GM10847 (cell line): Measurements from ENCODE around the gene CNPY4.

Experiments
- POLR2A ChIP-seq: IDR thresholded peaks from 2 replicates; pipeline ENCODE4 v1.6.1; 2011; ENCODE audit not compliant: insufficient read length; ENCODE audit errors: extremely low read depth

Gene CNPY4

DNA sequence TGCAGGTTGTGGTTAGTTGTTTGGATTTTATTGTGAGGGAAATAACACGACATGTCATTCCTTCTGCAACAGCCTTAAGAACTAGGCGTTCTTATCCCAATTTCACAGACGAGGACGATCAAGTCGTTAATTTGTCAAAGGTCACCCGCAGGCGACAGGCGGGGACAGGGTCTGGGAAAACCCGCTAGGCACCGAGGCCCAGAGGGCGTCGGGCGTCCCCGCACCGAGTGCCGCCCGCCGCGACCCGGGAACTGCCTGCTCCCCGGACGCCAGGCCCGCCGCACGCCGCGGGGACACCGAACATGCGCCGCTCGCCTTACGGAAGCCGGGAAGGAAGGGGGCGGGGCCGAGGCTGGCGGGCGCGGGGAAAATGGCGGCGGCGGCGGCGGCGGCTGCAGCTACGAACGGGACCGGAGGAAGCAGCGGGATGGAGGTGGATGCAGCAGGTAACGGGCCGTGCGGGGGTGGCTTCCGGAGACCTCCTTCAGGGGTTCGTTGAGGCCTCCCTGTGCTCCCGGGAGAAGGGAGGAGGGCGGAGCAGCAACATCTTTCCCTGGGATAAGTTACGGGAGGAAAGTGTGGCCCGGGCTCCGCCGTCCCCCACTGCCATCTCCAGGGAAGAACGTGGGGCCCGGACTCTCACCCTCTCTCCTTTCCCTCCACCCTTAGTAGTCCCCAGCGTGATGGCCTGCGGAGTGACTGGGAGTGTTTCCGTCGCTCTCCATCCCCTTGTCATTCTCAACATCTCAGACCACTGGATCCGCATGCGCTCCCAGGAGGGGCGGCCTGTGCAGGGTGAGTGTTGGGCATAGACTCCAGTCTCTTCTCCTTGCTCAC lies 30.6 kb upstream of the CNPY4 start, which contains the start of gene COPS6:
COPS6 (plus strand) TSS at position 349 of the 837 bp plus-strand sequence; CDS start at position 371, 22 bp downstream.
- peak; percentile 96 for TF ChIP-seq POLR2A

DNA sequence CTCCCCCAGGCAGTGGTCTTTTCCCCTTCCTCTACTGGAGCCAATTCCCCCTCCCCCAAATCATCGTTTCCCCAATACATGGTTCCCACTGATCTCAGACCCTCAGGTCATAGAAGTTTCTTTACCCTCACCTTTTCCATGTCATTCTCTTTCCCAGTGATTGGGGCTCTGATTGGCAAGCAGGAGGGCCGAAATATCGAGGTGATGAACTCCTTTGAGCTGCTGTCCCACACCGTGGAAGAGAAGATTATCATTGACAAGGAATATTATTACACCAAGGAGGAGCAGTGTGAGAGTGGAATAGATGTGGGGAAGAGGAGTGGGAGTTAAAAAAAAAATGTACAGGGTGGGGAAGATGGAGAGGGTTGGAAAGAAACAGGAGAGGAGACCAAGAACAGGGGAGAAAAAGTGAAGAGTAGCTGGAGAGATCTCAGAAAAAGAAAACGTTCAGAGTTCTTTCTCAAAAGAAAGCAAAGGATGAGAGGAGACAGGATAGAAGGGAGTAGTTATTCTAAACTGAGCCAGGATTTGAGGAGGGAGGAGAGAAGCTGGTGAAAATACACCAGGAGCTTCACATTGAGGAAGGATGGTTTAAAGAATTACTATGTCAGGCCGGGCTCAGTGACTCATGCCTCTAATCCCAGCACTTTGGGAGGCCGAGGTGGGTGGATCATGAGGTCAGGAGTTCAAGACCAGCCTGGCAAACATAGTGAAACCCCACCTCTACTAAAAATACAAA lies 29.8 kb upstream of the CNPY4 start:
- no peak for TF ChIP-seq POLR2A

DNA sequence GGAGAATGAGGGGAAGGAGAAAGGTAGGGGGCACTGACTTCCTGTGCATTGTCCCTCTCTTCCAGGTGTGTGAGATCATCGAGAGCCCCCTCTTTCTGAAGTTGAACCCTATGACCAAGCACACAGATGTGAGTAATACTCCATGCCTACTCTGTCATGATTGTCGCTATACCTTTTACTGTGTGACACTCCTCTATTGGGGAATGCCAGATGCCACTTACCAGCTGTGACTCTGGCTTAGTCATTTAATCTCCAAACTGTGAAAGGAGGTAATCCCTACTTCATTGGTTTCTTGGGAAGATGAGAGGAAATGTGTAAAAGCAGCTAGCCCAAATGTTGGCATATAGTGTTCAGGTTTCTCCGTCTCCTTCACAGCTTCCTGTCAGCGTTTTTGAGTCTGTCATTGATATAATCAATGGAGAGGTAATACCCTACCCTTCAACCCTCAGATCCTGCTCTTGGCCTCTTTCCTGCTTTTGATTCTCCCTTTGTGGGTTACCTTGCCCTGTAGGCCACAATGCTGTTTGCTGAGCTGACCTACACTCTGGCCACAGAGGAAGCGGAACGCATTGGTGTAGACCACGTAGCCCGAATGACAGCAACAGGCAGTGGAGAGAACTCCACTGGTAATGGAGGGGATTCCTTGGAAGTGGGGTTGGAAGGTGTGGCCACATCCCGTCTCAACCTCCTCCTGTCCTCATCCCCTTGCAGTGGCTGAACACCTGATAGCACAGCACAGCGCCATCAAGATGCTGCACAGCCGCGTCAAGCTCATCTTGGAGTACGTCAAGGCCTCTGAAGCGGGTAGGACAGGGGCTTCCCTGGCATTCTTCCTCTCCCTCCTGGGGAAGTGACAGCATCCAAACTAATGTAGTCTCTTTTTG lies 28.7 kb upstream of the CNPY4 start:
- TF ChIP-seq POLR2A = no peak

DNA sequence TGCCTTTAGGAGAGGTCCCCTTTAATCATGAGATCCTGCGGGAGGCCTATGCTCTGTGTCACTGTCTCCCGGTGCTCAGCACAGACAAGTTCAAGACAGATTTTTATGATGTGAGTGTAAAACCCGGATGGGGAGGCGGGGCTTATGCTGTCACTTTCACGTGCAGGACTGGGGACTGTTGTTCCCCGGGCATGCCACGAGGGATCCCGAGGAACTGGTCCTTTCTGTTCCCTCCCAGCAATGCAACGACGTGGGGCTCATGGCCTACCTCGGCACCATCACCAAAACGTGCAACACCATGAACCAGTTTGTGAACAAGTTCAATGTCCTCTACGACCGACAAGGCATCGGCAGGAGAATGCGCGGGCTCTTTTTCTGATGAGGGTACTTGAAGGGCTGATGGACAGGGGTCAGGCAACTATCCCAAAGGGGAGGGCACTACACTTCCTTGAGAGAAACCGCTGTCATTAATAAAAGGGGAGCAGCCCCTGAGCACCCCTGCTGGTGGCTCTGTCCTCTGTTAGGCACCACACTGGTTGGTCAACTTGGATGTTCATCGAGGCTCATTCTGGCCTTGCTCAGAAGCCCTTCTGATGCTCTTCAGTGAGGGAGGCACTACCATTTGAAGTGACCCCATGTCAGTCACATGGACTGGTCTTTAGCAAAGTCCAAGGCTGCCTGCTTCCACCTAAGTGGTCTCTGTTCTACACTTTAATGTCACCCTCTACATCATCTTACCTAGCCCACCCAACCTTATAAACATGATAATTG lies 27.8 kb upstream of the CNPY4 start:
- TF ChIP-seq POLR2A = no peak

DNA sequence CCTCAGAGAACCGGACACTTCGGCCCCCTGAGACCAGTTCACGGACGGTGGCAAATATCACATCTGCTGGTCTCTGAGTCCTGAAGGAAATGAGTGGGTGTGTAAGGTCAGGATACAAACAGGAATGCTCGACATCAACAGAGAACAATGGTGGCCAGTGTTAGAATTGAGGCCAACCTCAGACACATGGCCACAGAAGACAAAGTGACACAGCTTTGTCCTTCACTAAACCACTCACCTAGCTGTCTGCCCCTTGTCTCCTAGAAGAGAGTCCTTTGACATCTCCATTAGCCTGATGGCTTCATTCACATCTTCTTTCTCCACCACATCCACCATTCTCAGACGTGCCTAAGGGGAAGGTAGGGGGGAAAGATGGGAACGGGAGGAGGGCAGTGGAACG lies 26.4 kb upstream of the CNPY4 start:
- TF ChIP-seq POLR2A = no peak

DNA sequence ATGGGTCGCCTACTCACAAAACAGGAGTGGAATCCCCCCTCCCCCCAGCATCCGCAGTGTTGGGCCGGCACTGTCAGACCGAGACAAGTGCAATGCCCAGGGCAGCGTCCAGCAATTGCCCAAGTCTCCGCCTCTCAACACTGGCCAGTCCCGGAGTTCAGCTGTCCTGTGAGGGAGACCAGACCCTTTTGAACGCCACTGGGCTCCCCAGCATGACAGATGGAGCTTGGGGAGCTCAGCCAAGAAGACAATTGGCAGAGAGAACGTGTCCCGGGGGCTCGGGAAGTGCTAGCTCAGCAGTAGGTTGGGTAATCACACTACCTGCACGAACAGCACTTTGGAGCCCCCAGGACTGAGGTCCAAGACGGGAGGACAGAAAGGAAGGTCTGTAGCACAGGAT lies 25.9 kb upstream of the CNPY4 start:
- TF ChIP-seq POLR2A = no peak

DNA sequence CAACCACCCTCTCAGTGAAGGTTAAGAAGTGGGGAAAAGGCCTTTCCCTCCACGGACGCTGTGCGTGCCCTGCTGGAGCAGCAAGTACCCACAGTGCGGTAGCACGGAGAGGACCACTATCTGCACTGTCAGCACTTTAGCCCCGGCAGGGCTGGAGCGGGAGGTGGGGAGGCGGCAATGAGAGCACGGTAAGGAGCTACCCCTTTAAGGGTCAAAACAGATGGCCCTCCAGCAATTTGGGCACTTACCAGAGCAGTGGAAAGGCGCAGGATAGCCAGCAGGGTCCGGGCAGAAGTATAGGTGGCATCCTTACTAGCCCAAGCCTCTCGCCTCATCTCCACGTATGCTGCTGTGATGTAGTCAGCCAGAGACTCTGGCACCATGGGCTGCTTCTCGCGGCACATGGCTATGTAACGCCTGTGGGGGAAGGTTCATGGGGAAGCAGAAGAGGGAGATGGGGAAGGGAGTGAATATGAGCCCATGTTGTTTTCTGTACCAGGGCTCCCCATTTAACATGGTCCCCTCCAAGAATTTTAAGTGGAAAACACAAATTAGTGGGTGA lies 25.4 kb upstream of the CNPY4 start:
- no peak for TF ChIP-seq POLR2A

DNA sequence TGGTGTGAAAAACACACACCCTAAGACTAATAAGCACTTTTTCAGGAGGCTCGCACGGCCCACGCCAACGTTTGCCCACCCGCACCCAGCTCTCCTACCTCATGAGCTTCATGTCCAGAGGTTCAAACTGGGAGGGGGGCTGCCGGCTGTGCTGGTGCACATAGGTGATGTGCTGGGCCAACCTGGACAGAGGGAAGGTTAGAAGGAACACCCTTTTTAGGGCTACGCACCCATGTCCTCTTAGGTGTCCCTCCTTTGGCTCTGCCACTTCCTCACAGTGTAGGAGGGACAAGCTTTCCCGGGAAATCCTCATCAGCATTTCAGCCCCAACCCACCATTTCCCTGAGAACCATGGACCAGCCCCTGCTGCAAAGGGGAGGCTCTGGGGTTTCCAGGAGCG lies 24.1 kb upstream of the CNPY4 start:
- no peak for TF ChIP-seq POLR2A

DNA sequence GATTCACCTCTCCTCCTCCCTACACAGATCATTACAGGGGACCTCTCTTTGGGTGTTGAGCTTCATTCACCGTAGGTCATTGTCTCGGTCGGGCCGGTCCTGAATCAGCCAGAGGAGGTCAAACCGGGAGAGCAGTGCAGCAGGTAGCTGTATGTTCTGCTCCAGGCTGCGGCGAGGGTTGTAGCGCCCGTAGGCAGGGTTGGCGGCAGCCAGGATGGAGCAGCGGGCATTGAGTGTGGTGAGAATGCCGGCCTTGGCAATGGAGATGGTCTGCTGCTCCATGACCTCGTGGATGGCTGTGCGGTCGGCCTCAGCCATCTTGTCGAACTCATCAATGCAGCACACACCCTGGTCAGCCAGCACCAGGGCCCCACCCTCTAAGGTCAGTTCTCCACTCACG lies 23.7 kb upstream of the CNPY4 start:
- TF ChIP-seq POLR2A = no peak

DNA sequence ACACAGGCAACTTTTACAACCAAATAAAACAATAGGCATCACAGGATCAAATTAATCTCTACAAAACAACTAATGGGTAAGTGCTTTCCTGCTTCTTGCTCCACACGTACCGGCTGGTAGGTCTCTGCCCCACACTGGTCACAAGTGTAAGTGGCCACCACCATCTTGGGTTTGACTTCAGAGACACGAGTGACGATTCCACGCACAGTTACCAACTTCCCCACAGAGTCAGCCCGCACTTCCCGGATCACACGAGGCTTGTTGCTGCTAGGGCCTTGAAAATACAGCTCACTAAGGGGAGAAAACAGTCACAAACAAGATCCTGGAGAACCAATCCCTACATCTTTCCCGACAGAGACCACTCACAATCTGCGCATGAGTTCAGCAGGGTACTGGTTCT lies 20.5 kb upstream of the CNPY4 start:
- no peak for TF ChIP-seq POLR2A

DNA sequence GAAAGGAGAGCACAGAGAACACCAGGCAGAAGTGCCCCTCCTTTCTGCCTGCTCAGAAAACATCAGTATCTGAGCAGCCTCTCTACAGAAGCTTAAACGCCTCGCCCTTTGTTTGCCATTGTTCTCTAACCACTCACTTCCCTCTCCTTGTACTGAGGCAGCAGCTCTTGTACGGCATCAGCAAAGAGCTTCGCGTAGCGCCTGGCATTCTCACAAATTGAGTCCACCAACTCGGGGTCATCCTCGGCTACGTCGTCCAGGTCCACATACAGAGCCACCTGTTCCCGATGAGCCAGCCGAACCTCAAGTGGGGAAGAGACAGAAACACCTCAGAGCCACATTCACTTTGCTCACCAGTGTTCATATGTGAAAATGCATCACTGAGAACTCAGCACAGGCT lies 20.0 kb upstream of the CNPY4 start:
- no peak for TF ChIP-seq POLR2A

DNA sequence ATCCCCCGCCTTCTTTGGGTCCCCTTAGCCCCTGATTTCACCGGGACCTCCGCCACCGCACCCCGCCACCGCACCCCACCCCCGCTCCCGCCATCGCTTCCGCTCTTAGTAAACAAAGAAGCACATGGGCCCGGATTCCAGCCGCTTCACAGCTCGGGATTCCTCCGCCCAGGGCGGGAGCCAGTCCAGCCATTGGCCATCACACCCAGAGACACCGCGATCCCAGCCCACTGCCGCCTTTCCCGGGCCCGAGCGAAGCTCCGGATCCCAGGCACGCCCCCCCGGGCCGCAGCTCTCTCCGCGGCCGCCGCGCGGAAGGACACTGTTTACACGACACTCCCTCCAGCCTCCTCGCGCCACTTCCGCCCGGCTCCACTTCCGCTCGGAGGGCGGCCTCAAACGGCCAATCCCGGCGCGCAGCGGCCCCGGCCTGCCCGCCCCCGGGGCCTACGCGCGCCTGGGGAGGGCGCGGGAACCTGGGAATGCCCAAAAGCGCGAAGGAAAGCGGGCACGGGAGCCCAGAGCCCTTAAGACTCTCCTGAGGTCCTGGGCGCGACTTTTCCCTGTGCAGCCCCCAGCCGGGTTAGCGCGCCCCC lies 18.9 kb upstream of the CNPY4 start:
- TF ChIP-seq POLR2A = no peak

DNA sequence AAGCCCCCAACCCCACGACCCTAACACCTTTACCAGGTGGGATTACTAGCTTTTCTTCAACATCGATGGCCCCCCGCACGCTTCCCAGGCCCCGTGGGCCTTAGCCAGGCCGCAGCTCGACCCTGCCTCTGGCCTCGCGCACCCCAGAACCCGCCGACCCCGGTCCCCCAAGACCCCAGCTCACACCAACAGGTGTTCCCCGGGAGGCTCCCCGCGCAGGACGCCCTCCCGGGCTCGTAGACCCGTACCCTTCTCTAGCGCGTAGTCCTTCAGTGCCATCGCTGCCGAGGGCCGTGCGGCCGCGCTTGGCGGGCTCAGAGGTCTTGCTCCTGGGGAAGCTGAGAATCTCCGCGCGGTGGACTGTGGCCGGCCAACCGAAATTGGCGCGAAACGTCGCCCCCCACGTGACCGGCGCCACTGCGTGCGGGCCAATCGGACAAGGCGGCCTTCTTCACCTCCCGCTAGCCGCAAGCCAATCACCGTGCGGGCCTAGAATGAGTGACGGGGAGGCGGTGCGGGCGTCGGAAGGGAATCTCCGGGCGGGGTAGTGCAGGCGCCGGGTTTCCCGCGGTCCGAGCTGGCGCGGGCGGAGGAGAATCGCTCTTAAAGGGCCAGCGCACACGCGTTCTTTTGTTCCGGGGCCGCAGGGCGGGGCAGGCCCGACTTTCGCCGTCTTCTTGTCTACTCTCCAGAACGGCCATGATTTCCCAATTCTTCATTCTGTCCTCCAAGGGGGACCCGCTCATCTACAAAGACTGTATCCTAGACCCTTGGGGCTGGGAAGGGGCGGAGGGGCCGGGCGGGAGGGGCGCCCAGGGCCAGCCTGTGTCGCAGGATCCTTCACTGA lies 18.2 kb upstream of the CNPY4 start, which contains the start of the genes AP4M1 and MCM7:
AP4M1 (plus strand) TSS at position 628 of the 847 bp plus-strand sequence; CDS start at position 700, 72 bp downstream.
MCM7 (minus strand) TSS at position 382 of the 847 bp plus-strand sequence; CDS start at position 279, 103 bp downstream.
- peak; percentile 53 for TF ChIP-seq POLR2A
